Ureter (tissue), 1 donor: ENCODE results near the gene GOLGB1. TPM values are rescaled to one million over a fixed set of nuclear protein-coding genes. Genes with fewer than 3 reads are reported as not detected.
A peak's percentile ranks its signal among the peaks of the same experiment; 100 is the strongest.
"Not testable (repeated sequence)": the region's sequence is repeated elsewhere in the genome, so short reads cannot be mapped to it uniquely, and the experiment has no call there.

Experiments used
- DNase-seq: peaks from one replicate; pipeline ENCODE4 v3.0.0-alpha.2; 2020; ENCODE audit warnings: low spot score
- total RNA-seq: library from RNA; stranded (reverse); gene quantifications from one replicate; pipeline ENCODE4 v1.2.4, GENCODE V29; 2023
- donor health status: DM: yes; HTN: yes; CAD: no.

GOLGB1 gene
- total RNA-seq, 1 donor from 2014 or later = 92.7 TPM

GRCh38 chr3:121690777-121691405 lies 58.6 kb downstream of the GOLGB1 start:
- DNase-seq = no peak

GRCh38 chr3:121688747-121689146 lies 60.8 kb downstream of the GOLGB1 start:
- DNase-seq = not testable (repeated sequence)

GRCh38 chr3:121681792-121682191 lies 67.7 kb downstream of the GOLGB1 start:
- no peak for DNase-seq

GRCh38 chr3:121677141-121677540 lies 72.4 kb downstream of the GOLGB1 start:
- no peak for DNase-seq

- no peak for DNase-seq
Observed at GRCh38 chr3:121670676-121671075, 78.9 kb downstream of the GOLGB1 start.

- no peak for DNase-seq
Observed at GRCh38 chr3:121667333-121667732, 82.2 kb downstream of the GOLGB1 start.

- DNase-seq = no peak
Observed at GRCh38 chr3:121665488-121665887, 84.1 kb downstream of the GOLGB1 start.

GRCh38 chr3:121663171-121663847 lies 86.2 kb downstream of the GOLGB1 start:
- DNase-seq = no peak

GRCh38 chr3:121662742-121663141 lies 86.8 kb downstream of the GOLGB1 start:
- DNase-seq = no peak

- no peak for DNase-seq
Observed at GRCh38 chr3:121661376-121661775, 88.2 kb downstream of the GOLGB1 start.

- DNase-seq = peak; percentile 50
Observed at GRCh38 chr3:121660356-121661171, 89.0 kb downstream of the GOLGB1 start, which contains the start of gene HCLS1. Gene HCLS1 (minus strand): TSS chr3:121660903. CDS start chr3:121658347, 2,556 bp downstream.

GRCh38 chr3:121659586-121659985 lies 90.0 kb downstream of the GOLGB1 start:
- no peak for DNase-seq

GRCh38 chr3:121658716-121659435 lies 90.7 kb downstream of the GOLGB1 start:
- no peak for DNase-seq

GRCh38 chr3:121654493-121655385 lies 94.8 kb downstream of the GOLGB1 start:
- no peak for DNase-seq

GRCh38 chr3:121651684-121652083 lies 97.9 kb downstream of the GOLGB1 start:
- DNase-seq = no peak

GRCh38 chr3:121649645-121650044 lies 99.9 kb downstream of the GOLGB1 start:
- DNase-seq = no peak

GRCh38 chr3:121648219-121648958 lies 101.2 kb downstream of the GOLGB1 start:
- peak; percentile 47 for DNase-seq

GRCh38 chr3:121645054-121645453 lies 104.5 kb downstream of the GOLGB1 start:
- no peak for DNase-seq

GRCh38 chr3:121642601-121643314 lies 106.8 kb downstream of the GOLGB1 start:
- no peak for DNase-seq
